Activated T-cell treated with anti-CD3 and anti-CD28 coated beads for 4 hours (primary cell): Measurements from ENCODE around the gene ANKRD44.

Experiments
- DNase-seq: peaks from one replicate; pipeline ENCODE4 v3.0.0-alpha.2; 2020

Gene ANKRD44

DNA sequence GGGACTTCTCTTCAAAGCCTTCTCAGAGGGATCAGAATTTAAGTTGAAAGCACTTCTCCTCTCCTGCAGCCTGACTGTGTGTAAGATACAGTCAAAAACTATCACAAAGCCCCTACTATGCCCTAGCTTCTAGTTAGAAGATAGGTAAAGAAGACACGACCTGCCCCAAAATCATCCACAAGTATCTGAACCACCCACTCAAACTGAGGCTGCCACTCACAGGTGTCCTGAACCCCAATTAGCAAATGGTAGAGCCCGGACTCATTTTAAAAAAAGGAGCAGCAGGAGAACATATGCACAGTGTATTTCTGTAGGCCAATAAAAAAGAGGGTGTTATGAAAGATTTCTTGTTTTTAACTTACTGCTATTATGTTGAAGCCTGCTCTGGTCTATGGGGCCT lies 74.4 kb downstream of the ANKRD44 start:
- DNase-seq, result no peak

DNA sequence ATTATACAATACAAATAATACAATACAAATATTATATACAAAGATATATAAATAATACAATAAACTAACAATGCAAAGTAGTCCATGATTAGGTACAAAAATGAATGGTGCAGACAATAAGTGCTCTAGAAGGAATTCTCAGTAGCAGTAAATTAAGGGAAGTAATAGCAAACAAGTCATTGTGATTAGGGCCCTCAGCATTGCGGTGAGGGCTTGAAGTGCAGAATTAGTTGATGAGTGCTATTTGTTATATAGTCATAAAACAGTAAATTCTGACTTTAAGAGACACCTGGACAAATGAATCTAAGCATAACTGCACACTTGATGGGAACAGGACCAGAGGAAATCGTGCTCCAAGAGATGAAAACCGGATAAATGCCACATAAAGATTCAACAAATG lies 74.9 kb downstream of the ANKRD44 start:
- DNase-seq, result no peak

DNA sequence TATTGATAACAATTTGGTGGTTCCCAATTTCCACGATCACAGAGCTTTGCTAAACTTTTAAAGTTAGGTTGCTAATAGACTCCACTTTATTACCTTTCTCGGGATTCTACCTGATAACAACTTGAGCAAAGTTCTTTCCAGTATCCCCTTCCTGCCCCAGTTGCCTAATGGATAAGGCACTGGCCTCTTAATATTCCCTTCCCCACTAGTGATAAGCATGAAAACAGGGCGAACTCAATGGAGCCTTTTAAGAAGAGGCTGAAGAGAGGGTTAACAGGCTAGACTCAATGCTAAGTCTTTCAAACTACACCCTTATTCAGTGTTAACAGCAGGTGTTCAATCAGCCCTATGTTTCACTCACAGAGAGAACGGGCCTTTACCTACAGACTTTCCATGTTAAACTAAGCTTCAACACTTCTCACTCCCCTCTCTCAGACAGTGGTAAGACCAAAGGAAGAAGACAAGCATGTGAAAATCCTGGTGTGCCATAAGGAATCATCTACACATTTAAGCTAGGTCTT lies 75.8 kb downstream of the ANKRD44 start:
- DNase-seq, result no peak

DNA sequence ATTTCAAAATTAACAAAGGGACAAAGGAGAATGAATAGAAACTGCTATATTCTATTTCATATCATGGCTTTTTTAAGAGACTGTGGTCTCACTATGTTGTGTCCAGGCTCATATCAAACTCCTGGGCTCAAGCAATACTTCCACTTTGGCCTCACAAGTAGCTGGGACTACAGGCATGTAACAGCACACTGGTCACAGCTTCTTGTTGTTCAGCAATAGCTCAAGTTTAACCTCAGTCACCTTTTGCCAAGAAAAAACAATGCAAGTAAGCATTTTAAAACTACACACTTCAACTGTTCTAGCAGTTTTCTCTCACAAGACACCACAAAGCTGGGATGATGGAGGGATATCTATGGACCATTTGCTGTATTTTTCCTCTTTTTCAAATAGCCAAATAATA lies 77.1 kb downstream of the ANKRD44 start:
- no peak for DNase-seq

DNA sequence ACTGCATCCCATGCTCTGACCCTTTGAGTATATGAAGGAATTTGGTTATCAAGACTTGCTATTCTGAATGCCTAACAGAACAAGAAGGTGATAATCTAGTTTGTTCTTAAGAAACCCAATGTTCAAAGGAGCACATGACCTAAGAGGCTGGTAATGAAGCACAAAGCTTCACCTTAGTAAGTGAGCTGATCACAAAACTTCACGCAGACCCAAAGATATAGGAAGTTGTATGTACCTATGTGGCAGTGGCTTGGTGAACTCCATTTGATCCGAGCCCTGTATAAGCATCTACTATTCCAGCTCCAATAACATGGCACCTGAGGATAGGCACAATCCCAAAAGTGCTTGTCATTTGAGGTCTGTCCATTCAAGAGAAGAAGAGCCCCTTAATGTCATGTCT lies 78.6 kb downstream of the ANKRD44 start:
- DNase-seq, result no peak

DNA sequence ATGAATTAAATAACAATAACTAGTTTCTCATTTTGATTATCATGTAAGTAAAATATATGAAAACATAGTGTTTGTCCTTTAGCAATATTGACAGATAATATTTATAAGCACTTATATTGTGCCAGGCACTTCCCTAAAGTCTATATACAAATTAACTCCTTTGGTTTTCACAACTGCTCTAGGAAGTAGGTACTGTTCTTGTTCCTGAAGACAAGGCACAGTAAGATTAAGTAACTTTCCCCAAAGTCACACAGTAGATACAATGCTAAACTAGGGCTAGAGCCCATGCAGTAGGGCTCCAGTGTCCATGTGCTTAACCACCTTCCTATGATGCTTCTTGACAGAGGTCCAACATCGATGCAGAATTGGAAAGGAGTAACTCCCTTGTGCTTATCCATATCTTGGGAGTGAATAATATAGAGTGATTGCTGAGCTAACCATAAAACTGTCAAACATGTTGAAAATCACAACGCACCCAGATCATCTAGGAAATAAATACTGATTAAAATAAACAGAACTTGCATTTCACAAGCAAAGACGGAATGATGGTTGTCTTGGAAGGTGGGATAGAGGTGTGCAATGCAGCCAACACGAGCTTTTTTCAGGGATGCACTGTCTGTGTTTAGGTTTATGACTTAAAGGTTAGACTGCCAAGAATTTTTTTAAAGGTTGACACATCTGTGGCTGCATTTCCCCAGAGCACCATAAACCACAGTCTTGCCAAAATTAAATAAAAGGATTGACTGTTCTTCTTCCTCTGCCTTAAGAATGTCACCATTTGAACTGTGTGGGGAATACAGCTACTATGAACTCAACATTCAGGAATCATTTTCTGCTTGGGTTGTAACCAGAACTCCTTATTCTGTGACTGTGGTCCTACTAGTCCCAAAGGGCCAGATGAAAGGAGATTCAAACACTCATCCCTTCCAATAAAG lies 80.8 kb downstream of the ANKRD44 start:
- DNase-seq, result no peak

DNA sequence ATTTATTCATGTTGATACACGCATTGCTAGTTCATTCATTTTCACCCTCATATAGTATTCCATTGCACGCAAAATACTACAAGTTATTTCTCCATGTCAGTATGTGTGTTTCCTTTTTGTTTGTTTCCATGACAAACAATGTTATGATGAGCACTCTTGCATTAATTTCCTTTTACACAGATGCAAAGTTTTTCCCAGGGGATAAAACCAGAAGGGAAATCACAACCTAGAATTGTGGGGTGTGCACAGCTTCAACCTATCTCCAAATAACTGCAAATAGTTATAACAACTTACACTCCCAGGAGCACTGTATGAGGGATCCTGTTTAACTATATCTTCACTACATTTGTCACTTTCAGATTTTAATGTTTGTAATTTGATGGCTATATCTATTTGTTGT lies 87.1 kb downstream of the ANKRD44 start:
- DNase-seq, result no peak

DNA sequence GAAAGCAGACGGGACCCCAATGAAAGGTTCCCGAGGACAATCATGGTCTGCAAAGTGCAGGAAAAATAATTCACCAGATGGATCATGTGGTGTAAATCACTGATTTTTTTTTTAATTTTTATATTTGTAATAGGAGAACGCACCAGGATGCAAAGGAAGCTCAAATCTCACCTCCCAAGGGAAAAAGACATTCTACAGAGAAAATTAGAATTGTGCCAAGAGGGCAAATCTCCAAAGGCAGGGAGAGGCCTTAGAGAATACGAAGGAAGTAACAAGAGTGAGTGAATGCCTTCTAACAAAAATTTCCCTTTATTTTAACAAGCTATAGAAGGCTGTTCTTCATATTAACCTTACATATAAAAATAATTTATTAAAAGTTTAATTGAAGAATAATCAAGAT lies 90.9 kb downstream of the ANKRD44 start:
- no peak for DNase-seq

DNA sequence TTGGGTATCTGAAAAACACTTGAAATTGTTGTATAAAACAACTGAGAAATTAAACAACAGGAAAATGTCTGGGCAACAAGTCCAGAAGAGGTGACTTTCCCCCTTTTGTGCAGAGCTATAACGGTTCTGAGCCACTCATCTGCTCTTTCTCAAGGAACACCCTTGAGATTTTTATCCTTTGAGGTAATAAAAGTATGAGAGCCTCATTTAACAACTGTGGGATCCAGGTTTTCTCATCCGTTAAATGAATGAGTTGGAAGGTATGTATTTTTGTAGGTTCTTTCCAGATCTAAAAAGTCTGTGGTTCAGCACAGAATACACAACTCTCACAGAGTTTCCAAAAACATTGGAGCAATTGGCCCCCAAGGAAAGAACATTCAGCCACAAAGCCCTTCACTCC lies 93.0 kb downstream of the ANKRD44 start:
- no peak for DNase-seq

DNA sequence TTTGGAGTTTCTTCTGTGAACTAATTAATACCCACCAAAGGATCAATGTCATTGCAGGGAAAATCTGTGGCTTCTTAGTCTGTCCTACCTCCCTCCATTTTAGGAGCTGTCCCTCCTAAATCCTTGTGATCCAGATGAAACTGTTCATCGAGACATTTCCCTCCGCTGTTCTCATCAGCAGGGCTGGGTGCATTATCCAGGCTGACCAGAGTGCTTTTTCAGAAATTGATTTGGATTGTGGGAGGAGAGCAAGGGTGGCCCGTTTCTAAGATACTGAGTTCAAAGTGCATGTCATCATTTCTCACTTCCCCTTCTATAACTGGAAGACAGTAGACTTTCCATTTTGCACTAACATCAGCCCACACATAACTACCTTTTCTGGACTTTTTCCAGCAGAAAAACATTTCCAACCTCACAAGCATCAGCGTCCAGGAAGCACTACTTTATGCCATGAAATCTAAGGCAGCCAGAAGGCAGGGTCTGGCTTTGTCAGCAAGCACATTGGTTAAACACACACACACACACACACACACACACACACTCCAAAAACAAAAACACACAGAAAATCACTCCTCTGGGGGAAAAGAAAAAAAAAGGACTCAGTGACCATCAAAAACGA lies 94.1 kb downstream of the ANKRD44 start:
- no peak for DNase-seq

DNA sequence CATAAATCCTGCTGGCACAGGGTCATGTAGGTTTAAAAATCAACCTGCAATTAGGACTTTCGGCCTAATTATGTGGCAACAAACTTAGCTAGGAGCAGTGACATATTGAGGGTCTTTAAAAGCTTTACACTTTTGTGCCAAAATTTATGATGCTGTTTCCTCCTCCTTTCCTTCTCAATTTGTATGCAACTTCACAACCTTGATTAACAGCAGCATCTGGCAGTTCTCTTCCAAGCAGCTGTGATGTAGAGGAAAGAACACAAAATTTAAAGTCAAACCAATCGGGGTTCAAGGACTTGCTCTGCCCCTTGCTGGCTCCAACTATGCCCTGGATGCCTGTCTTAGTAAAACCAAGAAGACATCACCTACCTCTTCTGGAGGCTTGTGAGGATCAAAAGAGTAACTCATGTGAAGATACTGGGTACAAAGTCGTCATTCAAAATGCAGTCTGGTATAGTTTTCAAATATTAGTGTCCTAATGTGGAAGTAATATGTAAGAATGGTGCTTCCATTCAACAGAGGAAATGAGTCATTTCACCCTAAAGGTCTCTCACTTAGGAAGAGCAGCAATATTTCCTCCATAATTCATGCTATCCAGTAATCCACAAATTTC lies 94.7 kb downstream of the ANKRD44 start:
- DNase-seq, result no peak

DNA sequence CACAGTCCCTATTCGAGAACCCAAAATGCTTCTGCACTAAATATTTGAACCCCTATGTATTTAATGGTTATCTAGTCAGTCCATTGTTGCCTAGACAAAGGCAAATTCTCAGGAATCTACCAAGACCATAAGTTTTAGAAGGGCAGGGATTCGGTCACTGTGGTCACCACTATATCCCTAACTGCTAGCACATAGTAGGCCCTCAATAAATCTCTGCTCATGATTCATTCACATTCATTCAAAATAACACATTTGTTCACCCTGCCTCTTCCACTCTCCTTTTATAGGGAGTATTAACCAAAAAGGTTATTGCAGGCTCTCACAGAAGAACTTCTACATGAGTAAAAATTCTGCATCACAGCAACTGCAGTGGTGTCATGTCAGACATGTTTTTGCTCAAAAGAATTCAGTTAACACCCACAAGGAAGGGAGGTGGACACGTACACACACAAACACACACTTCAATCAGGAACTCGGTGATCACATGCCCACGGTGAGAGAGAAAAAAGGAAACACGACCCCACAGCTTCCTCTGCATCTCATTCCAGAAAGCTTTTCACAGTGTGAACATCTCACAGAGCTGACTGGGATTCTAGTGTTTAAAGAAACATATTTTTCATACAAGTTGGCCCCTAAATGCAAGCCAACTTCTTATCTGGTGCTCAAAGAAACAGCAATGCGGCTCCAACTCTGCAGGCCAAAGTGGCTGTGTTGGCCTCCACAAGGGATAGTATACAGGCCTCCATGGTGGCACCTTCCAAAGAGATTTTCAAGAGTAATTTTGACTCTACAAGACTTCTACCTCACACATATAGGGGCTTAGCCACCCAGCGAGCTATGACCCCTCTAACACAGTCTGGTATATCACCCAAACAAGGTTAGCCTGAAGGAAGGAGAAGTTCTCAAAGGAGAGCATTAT lies 98.0 kb downstream of the ANKRD44 start:
- DNase-seq, result no peak

DNA sequence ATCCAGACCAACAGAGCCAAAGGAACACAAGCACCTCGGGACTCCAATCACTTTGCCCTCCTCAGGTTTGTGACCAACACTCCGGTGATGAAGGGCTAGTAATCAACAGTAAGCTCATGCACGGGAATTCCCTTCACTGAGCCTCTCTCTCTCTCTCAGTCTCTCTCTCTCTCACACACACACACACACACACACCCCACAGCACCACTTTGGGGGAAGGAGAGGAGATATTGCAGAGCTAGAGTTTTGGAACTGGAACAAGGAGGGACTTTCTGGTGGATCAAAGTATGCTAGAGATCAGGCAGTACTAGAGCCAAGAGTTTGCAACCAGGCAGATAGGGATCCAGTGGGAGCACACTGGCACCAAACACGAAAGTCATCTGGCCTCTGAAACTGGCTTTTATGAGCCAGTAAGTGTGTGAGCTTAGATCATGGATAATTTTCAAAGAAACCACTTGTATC lies 98.7 kb downstream of the ANKRD44 start:
- no peak for DNase-seq

DNA sequence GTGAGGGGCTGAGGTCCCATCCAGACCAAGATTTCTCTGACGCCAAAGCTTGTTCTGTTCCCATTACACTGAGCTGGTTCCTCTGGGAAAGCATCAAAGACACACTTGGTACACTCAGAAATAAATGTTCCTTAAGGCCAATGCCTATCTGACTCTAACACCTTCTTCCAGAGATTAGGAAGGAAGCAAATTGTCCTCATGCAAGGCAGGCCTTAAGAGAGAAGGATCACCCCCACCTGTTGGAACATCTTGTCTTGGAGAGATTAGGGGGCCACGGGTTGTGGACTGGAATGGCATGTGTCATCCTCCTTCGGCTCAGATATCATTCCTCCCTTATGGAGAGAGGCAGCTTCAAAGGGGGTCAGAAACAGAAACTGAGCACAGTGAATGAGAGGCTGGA lies 100.2 kb downstream of the ANKRD44 start:
- DNase-seq, result no peak

DNA sequence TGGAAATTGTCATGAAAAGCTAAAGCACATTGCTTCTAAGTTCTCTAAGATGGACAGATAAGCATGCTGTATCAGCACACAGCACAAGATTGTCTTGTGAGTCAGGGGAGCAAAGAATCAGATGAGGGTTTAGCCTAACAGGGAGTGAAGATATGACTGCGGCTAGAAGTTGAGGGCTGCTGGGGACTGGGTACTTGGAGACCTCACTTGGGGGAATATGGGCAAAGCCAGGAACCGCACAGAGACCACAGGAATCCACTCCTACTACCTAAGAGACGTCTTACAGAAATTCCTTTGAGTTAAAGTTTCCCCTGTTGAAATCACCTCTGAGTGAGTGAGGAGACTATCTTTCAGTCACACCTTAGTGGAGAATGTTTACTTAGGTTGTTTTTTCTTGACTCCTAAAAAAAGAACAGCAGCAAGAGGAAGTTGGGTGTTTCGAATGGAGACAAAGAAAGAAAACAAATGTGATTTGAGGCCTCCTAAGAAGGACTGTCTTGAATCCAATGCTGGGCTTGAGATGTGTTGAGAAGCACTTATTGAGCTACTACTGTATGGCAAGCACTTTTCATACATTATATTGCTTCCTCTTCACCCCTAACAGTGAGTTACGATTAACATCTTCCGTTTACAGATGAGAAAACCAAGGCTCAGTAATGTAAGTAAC lies 100.7 kb downstream of the ANKRD44 start:
- no peak for DNase-seq

DNA sequence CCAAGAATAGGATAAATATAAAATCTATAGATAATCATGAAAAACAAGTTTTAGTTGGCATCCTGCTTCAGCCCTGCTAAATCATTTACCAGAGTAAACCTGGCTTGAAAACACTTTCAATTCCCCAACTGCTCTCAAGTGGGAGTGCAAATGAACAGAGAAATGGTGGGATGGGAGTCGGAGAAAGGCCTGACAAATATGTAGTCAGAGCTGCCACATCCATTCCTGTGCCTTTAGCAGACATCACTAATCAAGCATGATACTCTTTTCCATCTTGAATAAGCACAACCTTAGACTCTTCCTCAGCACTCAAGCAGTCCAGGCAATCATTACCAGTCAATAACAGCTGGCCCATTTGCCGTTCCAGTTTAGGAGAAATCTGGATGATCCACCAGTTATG lies 101.3 kb downstream of the ANKRD44 start:
- DNase-seq, result no peak

DNA sequence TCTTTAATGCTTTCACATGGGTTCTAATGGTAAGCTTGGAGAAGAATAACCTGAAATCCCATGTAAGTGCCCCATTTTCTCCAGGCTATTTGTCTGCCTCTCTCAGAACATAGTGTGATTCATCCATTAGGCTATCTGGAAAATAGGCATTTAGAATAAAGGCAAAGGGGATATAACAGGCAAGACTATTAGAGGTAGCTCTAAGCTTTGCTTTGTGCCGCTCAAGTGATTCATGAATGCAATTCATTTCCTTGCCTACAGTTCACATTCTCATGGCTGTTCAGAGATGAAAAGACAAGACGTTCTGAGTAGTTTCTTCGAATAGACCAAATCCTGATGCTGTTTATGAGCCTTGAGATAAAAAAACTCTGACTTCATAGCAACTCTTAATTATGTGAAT lies 101.7 kb downstream of the ANKRD44 start:
- no peak for DNase-seq

DNA sequence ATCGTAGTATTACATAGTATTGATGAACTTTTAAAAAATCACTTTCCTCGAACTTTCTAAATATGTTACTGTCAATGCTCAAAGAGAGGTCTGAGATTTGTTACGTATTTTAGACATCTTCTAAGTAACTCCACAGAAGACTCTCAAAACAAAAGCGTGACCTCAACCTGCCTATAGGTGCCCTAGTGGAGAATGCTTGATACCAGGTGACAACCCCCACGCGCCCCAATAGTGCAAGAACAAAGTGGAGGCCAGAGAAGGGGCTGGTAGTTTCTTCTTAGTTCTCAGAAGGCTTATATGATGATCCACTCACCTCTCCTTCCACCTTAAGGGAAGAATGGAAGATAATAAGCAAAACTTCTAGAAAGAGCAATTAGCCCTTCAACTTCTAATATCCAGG lies 102.6 kb downstream of the ANKRD44 start:
- DNase-seq, result no peak

DNA sequence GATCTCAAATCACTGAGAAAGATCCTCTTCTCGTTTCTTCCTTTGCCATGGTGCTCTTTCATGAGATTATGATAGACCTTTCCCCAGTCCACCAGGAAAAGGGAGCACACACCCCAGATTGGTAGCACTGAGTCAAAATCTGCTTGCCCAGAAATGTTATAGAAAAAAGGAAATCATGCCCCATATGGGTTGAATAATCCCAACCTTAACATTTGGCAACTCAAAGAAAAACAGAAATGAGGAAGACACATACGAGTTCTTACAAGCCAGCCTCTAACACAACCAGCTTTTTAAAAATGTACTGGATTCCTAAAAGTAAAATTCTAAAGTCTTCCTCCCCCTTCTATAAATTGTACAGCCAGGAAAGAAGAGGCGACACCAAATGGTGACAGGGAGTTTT lies 103.0 kb downstream of the ANKRD44 start:
- DNase-seq, result no peak

DNA sequence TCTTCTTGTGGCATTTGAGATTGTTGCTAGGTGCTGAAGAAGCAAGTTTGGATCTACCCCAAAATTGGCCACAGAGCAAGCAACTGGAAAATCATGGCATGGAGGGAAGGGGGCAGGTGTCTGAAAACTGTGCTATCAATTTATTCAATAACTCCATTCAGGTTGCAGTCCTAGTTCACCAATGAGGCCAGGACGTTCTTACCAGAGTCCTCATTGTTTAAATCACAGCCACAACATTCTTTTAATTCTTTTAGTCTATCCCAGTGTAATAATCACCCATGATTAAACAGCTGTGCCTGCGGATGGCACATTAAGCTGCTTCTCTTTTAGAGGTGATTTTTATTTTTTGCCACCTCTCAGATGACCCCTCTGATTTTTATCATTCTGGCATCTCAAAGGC lies 103.5 kb downstream of the ANKRD44 start:
- DNase-seq, result no peak

DNA sequence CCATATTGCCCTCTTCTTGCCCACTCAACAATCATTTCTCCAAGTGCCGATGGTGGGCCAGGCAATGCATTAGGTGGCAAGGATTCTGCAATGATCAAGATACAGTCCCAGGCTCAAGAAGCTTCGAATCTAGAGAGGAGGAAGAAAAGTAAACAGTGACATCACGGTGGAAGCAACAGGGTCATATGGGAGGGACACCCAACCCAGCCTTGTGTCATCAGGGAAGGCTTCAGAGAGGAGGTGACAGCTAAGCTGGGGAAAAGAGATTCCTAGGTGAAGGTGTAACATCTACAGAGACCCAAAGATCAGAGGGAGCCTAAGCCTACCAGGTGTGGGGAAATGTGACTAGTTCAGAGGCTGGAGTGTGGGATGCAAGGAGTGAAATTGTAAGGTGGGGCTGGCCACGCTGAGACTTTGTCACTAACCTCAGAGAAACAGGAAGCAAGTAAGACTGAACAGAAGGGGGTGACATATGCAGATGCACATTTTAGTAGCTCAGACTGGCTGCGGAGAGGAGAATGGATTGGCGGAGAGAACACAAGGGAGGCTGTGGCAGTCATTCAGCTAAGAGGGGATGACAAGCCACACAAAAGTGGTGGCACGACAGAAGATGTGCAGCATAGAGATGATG lies 104.9 kb downstream of the ANKRD44 start:
- DNase-seq, result no peak
